Neutrophil (primary cell): ENCODE results near the gene RPS6KA4.

Source experiments
- H3K27ac ChIP-seq: fragments of 200-600 bp; sonication (generic); 2 replicates; pipeline ENCODE4 v1.5.1; 2016; ENCODE audit warnings: mild to moderate bottlenecking, moderate library complexity
- H3K27me3 ChIP-seq: fragments of 200-600 bp; sonication (generic); 2 replicates; pipeline ENCODE4 v1.6.0; 2016; ENCODE audit warnings: mild to moderate bottlenecking
- H3K36me3 ChIP-seq: fragments of 200-600 bp; sonication (generic); 2 replicates; pipeline ENCODE4 v1.5.1; 2017
- H3K4me1 ChIP-seq, 2 experiments: fragments of 200-600 bp in 1 of 2; sonication (generic) in 1 of 2; 1 replicate in 1 of 2; 2 replicates in 1 of 2; pipeline versions ENCODE4 v1.5.1 to v1.6.1; 2013 to 2016; ENCODE audit warnings: low read depth in 1 of 2, low read length in 1 of 2, mild to moderate bottlenecking in 1 of 2, moderate library complexity in 1 of 2; ENCODE audit not compliant: control insufficient read depth in 1 of 2, insufficient read depth in 1 of 2
- H3K4me3 ChIP-seq, 2 experiments: fragments of 200-600 bp in 1 of 2; sonication (generic) in 1 of 2; 1 replicate in 1 of 2; 2 replicates in 1 of 2; pipeline ENCODE4 v1.5.1; 2013 to 2016; ENCODE audit warnings: low read depth in 1 of 2, low read length in 1 of 2, mild to moderate bottlenecking in 1 of 2, moderate library complexity in 1 of 2
- H3K9me3 ChIP-seq: fragments of 200-600 bp; sonication (generic); 2 replicates; pipeline ENCODE4 v1.5.1; 2016
- CTCF ChIP-seq: fragments of 200-600 bp; sonication (generic); IDR thresholded peaks from 2 replicates; pipeline ENCODE4 v1.5.1; 2016; ENCODE audit warnings: antibody characterized with exemption

Gene RPS6KA4

GRCh38 chr11:64373598-64373974 lies 14.6 kb downstream of the RPS6KA4 start:
- H3K27ac ChIP-seq: no peak overlapping the region
- no peak overlapping the region for H3K4me3 ChIP-seq
- no peaks in the 10 kb centered on the region for H3K27me3 ChIP-seq
- no peaks in the 10 kb centered on the region for H3K4me1 ChIP-seq
- H3K9me3 ChIP-seq: no peaks in the 10 kb centered on the region
- TF ChIP-seq CTCF: no peak
- peaks cover 27% of the 10 kb centered on the region for H3K36me3 ChIP-seq

GRCh38 chr11:64376071-64376470 lies 17.1 kb downstream of the RPS6KA4 start:
- Histone ChIP-seq H3K27me3 (no peaks in the 10 kb centered on the region), H3K36me3 (peaks cover 8% of the 10 kb centered on the region), H3K4me3 (no peak overlapping the region), H3K9me3 (no peaks in the 10 kb centered on the region), H3K27ac (no peak overlapping the region), H3K4me1 (no peaks in the 10 kb centered on the region)
- no peak for TF ChIP-seq CTCF

- Histone ChIP-seq H3K9me3 (no peaks in the 10 kb centered on the region), H3K4me3 (no peak overlapping the region), H3K27ac (no peak overlapping the region)
Observed at GRCh38 chr11:64378335-64378880, 19.4 kb downstream of the RPS6KA4 start.

GRCh38 chr11:64379160-64379559 lies 20.2 kb downstream of the RPS6KA4 start:
- Histone ChIP-seq H3K4me1 (no peaks in the 10 kb centered on the region), H3K36me3 (no peaks in the 10 kb centered on the region), H3K27ac (no peak overlapping the region), H3K27me3 (no peaks in the 10 kb centered on the region), H3K4me3 (no peak overlapping the region), H3K9me3 (no peaks in the 10 kb centered on the region)
- no peak for TF ChIP-seq CTCF

More at GRCh38 chr11:64378335-64378880, 19.4 kb downstream of the RPS6KA4 start:
- H3K4me1 ChIP-seq: no peaks in the 10 kb centered on the region
- no peaks in the 10 kb centered on the region for H3K36me3 ChIP-seq
- no peak for TF ChIP-seq CTCF
- no peaks in the 10 kb centered on the region for H3K27me3 ChIP-seq

GRCh38 chr11:64379817-64380709 lies 21.1 kb downstream of the RPS6KA4 start:
- TF ChIP-seq CTCF: no peak
- Histone ChIP-seq H3K27ac (no peak overlapping the region), H3K36me3 (no peaks in the 10 kb centered on the region), H3K4me3 (no peak overlapping the region), H3K9me3 (no peaks in the 10 kb centered on the region), H3K4me1 (peaks cover 1 to 3% of the 10 kb centered on the region in 2 experiments), H3K27me3 (no peaks in the 10 kb centered on the region)
